T-helper 2 cell treated with Interferon-gamma antibody and Interleukin-4, amounts not matched to agents 100 ng/mL and 5 ng/mL, for 36 hours (primary cell): Measurements from ENCODE around the gene POM121L2. TPM values are rescaled to one million over a fixed set of nuclear protein-coding genes. Genes with fewer than 3 reads are reported as not detected.

Experiments used
- intact Hi-C: fragments of 100-400 bp; cut with micrococcal nuclease; formaldehyde crosslinking; loops from one replicate; pipeline ENCODE4 v1.15.1; 2023
- total RNA-seq: library from RNA; stranded (reverse); gene quantifications from 2 replicates; pipeline ENCODE4 v1.2.3, GENCODE V29; 2022

The POM121L2 gene
- total RNA-seq, 1 donor from 2014 or later = not detected

DNA sequence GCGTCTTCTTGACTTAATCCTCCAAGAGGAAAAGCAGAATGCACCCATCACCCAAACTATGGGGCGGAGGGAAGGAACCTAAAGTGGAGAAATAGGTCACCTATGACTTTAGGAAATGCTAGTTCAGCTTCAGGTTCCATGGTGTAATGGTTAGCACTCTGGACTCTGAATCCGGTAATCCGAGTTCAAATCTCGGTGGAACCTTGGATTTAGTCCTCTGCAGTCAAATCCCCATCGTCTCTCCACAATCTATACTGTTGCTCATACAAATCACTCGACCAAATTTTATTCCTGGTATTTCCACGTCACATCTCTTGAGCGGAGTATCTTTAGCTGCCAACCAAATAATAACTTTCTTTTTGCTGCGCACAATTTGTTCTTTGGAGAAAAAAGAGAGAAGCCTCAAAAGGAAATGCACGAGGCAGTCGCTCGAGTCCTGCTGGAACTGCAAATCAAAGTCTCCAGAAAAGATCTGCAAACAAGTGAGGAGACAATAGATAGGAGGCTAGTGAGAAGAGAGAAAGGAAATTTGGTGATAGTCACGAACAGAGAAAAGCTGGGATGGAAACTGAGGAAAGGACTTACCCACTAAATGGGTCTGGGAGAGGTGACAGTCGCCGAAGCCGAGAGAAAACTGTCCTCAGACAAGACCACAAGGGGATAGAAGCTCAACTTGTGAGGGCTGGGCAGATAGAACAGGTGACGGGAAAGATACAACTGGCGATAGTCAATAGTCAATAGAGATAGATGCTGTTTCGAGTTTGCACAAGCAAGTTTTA lies 16.6 kb downstream of the POM121L2 start:
- intact Hi-C loops = loop anchor here (2.0 to 10.0 kb wide), 2 partner anchors 13 to 1519 kb away; no protein-coding TSS in a partner anchor

DNA sequence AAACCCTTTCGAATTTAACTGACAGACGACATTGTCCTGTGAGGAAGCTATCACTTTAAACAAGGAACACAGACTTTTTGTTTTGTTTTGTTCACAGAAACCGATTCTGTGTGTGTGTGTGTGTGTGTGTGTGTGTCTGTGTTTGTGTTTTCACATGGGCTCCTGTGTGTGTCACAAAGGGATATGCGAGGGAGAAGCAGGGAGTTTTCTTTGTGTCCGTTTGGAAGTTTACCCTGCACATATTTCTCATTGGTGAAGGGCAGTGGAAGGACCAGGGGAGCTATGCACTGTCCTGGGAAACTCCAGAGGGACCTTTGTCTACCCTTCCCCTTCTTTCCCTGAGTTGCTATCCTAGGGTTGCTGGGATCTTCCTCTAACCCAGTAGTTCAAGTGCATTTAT lies 17.7 kb downstream of the POM121L2 start:
- intact Hi-C loops = loop anchor here (5.0 to 10.0 kb wide), 4 partner anchors 107 to 1520 kb away; no protein-coding TSS in a partner anchor

DNA sequence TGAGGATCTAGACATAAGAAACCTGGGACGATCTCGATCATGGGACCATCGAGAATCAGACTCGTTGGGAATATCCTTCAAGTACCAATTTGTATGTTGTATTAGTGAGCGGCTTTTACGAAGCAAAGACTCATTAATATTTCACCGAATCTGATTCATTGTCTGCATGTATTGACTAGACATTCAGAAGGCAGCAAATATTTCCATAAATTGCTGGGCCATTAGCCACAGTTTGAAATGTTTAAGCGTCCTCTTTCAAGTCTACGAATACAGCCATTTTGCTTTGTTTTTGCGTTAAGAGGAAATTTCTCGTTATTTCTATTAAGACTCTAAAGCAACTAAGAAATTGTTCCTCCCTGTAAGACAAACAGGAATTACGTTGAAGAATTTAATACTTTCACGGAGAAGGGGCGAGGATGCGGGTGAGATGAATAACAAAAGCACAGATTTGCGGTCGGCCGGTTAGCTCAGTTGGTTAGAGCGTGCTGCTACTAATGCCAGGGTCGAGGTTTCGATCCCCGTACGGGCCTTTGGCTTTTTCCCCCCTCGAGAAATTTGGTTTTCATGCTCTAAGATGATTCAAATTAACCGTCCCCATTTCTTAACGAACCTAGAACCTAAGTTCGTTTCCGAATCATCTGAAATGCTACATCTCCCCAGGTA lies 18.5 kb downstream of the POM121L2 start:
- intact Hi-C loops = loop anchor here (5.0 to 10.0 kb wide), 4 partner anchors 106 to 1521 kb away; no protein-coding TSS in a partner anchor

DNA sequence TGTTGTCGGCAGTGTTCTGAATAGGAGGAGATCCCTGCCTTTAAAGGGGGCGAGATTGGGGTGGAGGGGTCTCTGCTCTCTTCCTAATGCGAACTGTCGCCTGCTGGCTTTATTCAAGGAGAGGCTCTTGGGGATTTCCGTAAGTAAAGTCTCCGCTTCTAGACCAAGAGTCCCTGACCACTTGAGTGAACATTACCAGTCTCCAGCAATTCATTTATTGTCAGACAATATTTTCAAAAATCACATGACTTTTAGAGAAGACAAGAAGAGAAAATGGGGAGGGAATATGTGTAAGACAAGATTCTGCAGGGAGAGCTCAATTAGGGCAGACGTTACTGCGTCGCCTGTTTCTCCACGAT lies 21.2 kb downstream of the POM121L2 start:
- intact Hi-C loops = loop anchor here (5.0 to 10.0 kb wide), 4 partner anchors 104 to 1524 kb away; no protein-coding TSS in a partner anchor

DNA sequence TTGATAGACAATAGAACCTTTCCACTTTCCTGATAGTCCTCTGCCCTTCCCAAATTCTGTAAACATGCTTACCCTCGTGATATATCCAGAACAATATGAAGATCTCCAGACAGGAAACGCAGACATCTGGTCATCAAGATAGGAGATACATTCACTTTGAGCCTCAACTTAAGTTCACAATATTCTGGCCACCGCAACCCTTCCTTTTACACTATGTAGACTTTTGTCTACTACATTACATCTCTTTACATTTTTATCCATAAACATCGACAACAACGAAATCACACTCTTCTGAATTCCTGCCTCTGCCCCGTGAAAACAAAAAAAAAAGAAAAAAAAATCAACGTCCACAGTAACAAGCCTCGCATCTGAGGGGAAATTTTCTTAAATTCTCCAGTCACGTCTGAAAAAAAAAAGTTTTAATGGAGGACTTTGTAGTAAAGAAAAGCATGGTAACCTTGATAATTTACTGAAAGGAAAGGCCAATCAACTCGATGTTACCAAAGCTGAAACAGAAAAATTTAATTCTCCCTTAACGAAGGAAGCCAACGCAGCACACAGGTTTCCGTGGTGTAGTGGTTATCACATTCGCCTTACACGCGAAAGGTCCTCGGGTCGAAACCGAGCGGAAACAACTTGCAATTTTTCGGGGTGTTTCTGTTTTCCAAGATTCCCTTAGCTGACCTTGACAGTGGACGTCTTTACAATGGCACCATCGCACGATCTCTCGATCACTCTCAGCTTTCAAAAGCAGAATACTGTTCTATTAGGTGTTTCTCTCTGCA lies 21.8 kb downstream of the POM121L2 start:
- intact Hi-C loops = loop anchor here (5.0 to 10.0 kb wide), 4 partner anchors 103 to 1525 kb away; no protein-coding TSS in a partner anchor

DNA sequence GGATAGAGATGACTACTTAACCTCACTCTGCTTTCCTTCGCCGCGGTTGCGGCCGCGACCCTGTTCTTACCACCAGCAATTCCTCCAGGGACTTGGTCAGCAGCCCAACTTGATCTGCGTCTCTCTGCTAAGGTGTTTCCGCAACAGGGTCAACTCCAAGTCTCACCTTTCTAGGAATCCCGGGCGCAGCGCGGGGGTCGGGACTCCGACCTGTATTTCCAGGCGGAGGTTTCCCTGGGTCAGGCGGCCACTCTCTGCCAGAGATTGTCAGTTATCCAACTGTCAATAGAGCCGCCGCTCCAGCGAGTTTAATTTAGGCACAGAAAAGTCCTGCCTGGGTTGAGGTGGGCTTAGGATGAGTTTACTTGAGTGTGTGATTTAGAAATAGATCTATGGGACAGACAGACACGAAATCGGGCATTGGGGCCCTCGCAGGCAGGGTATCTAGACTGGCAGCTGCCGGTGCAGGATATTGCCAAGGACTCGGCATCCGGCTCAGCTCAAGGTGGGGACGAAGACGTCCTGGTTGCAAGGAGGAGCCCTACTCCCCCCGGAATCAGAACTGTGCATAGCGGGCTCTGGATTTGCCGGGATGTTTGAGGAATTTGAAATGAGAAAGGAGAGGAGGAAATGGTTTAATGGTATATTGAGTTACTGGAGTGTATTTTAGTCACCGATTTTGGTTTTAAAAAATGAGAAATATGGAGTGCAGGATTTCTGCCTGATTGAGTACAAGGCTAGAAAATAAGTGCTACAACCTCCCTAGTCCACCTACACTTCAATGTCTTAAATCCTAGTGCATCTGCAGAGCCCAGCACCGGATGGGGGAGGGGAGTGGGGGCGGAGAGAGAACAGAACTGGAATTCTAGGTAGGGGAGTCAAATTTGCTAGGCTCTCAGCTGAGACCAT lies 23.7 kb downstream of the POM121L2 start:
- intact Hi-C loops = loop anchor here (10.0 kb wide), 2 partner anchors 1446 to 1486 kb away; no protein-coding TSS in a partner anchor

DNA sequence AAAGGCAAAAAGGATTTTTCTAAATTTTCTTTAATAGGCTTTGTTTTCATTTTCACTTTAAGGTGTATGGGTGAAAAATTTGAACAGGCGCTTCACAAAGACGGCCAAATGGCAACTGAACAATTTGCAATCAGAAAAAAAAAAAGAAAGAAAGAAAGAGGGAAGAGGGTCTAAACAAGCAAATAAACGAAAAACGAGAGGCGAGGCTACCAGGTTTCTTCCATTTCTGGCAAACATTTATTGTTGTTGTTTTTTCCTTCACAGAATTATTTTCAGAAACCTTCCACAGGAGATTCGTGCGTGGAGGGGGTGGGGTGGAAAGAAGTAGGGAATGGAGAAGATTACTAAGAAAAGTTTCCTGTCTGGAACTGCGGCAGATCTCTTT lies 24.3 kb downstream of the POM121L2 start:
- intact Hi-C loops = loop anchor here (10.0 kb wide), 2 partner anchors 1447 to 1487 kb away; no protein-coding TSS in a partner anchor

DNA sequence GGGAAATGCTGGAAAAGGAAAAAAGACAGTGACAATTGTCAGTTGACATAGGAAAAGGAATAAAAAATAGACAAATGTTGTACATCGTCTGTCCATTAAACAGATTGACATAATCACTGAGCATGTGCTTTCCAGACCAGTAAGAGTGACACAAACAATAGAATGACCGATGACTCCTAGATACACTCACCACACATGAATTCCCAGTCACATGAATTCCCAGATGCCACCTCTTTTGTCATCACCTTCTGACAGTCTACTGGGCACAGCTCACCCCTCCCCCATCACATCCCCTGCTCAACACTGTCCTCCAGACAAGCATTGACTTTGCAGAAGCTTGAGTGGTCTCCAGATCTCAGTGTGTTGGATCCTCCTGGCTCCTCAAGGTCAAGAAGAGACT lies 25.9 kb downstream of the POM121L2 start:
- intact Hi-C loops = loop anchor here (10.0 kb wide), 2 partner anchors 1449 to 1489 kb away; no protein-coding TSS in a partner anchor

DNA sequence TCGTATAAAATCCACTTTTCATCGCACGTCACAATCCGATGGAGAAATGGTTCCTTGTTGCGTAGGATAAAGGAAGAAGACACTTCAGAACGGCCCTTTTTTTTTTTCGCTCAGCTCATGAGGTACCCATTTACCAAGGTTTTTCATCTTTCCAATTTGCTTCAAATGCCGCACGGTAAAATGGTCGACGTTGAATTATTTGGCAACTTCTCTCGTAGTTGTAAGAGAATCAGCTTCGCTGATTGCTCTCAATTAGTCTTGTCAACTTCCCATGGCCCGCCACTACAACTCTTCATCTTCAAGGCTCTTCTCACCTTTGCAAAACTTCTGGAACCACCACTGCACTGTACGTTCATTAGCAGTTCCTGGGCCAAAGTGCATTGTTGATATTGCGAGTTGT lies 28.8 kb downstream of the POM121L2 start:
- intact Hi-C loops = loop anchor here (2.0 to 10.0 kb wide), 5 partner anchors 14 to 1492 kb away; no protein-coding TSS in a partner anchor

DNA sequence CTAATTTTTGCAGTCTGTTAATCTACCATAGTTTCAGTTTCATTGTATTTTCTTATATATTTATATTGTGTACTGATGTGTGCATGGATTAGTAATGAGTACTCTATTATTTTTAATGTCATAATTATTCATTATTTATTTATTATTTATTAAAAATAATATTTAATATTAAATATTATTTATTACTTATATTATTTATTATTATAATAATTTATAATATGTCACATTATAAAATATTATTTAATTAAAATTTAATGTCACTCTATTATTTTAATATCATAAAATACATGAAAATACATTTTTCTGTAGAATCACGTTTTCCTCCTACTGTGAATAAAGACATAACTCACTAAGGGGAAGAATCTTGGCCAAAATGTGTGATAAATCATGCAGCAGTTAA lies 30.5 kb downstream of the POM121L2 start:
- intact Hi-C loops = loop anchor here (5.0 to 10.0 kb wide), 4 partner anchors 44 to 1493 kb away; no protein-coding TSS in a partner anchor

DNA sequence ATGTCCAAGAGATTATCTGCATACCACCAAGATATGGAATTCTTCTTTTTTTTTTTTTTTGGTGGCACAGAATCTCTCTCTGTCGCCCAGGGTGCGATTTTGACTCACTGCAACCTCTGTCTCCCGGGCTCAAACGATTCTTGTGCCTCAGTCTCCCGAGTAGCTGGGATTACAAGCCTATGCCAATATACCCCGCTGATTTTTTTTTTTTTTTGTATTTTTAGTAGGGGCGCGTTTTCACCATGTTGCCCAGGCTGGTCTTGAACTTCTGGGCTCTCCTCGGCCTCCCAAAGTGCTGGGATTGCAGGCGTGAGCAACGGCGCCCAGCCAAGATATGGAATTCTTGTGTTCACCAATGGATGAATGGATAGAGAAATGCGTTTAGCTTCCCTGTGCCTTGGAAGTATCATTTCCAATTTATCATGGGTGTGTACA lies 31.0 kb downstream of the POM121L2 start:
- intact Hi-C loops = loop anchor here (5.0 to 10.0 kb wide), 4 partner anchors 44 to 1494 kb away; no protein-coding TSS in a partner anchor

DNA sequence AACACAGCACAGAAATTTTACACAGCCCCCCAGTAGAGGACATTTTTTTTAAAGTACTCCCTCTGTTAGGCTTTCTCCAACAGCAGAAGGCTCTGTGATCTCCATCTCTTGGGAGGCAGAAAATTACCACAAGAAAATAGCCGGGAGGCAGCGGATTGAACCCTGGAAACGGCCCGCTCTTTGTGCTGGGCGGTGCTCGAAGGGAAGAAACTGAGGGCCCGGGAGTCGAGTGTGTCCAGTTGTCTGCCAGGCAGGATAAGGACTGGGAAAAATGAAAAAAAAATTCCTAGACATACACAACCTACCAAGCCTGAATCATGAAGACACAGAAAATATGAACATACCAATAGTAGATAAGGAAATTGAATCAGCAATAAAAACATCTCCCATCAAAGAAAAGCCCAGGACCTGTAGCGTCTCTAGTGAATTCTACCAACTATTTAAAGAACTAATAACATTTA lies 31.5 kb downstream of the POM121L2 start:
- intact Hi-C loops = loop anchor here (5.0 to 10.0 kb wide), 4 partner anchors 43 to 1494 kb away; no protein-coding TSS in a partner anchor

DNA sequence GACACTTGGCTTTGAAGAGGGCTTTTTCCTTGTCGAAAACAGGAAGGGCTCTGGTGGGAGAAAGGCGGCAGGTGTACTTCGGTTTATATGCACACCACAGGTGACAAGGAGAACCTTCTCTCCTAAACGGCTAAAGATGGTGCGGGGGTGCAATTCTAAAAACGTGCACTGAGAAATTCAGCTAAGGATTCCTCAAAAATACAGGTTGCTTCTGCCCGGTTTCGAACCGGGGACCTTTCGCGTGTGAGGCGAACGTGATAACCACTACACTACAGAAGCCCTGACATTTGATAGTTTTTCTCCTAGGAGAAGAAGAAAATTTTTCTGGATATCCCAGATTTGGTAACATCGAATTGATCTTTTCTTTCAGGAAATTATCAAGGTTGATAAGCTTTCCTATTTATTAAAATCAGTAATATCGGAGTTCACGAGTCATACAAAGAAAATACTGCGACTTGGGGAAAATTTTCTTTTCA lies 32.0 kb downstream of the POM121L2 start:
- intact Hi-C loops = loop anchor here (5.0 to 10.0 kb wide), 4 partner anchors 43 to 1495 kb away; no protein-coding TSS in a partner anchor

DNA sequence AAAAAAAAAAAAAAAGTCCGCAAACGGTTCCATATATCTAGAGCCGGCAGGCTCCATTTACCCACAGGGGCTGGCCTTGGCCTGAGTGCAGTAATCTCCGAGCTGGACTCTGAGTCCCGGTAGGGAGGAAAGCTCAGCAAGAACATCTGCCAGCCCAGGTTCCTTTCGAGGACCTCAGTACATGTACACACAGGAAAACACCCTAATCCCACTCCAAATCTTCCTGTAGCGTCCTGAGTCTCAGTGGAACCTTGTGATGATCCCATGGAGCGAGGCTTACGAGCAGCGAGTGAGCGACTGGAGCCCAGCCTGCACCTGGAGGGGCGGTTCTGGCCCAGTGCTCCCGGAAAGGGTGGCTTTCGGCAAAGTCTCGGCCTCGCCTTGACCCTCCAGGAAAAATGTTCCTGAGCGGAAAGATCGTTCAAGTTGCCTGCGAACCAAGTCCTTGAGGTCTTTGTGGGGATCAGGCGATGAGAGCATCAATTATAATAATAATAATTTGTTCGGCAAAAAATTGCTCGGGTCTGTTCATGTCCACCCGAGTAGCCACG lies 32.5 kb downstream of the POM121L2 start:
- intact Hi-C loops = loop anchor here (5.0 to 10.0 kb wide), 4 partner anchors 42 to 1495 kb away; no protein-coding TSS in a partner anchor

DNA sequence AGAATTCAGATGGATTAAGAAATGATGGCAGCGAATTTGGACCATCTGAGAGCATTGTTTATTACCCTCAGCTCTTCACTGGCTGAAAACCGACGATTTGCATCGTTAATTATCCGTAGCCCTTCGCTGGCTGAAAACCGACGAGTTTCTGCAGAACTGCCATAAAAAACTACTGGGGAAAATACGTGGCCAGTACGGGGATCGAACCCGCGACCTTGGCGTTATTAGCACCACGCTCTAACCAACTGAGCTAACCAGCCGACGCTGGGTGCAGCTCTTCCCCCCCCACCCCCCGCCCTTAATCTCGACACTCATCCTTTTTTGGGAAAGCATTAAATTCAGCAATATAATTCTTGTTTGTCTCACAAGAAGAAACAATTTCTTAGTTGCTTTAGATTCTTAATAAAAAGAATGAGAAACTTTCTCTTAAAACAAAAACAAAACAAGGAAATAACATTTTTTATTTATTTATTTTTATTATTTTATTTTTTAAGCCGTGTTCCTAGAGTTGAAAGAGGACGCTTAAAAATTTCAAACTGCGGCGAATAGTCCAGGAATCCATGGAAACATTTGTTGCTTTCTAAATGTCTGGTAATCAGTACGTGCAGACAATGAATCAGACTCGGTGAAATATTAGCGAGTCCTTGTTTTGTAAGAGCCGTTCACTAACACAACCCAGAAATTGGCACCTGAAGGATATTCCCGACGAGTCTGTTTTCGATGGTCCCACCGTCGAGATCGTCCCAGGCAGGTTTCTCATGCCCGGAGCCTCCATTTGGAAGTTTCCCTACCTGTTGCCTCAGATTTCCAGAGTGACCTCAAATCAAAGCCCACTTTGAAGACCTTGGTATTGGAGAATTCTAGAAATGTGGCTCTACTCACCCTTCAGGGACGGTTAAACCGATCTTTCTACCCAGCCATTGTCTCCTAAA lies 36.8 kb downstream of the POM121L2 start:
- intact Hi-C loops = no loop called here

DNA sequence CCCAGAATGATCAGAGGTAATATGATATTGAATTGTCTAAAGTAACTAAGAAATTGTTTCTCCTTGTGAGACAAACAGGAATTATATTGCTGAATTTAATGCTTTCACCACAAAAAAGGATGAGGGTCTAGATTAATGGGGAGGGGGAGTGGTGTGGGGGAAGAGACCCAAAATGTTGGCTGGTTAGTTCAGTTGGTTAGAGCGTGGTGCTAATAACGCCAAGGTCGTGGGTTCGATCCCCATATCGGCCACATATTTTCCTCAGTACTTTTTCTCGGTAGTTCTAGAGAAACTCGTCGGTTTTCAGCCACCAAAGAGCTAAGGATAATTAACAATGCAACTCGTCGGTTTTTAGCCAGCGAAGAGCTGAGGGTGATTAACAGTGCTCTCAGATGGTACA lies 38.3 kb downstream of the POM121L2 start:
- intact Hi-C loops = no loop called here

DNA sequence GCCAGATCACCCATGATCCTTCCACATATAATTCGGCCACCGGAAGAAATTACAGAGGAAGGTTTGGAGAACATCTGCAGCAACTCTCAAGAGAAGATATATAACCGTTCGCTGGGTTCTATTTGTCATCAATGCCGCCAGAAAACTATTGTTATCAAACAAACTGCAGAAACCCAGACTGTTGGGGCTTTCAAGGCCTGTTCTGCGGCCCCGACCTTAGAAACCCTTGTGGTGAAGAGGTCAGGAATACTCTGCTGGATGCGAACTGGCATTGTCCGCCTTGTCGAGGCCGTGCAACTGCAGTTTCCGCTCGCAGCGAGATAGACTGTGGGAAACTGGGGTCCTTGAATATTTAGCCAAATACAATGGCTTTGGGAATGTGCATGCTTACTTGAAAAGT lies 43.3 kb downstream of the POM121L2 start:
- intact Hi-C loops = no loop called here

DNA sequence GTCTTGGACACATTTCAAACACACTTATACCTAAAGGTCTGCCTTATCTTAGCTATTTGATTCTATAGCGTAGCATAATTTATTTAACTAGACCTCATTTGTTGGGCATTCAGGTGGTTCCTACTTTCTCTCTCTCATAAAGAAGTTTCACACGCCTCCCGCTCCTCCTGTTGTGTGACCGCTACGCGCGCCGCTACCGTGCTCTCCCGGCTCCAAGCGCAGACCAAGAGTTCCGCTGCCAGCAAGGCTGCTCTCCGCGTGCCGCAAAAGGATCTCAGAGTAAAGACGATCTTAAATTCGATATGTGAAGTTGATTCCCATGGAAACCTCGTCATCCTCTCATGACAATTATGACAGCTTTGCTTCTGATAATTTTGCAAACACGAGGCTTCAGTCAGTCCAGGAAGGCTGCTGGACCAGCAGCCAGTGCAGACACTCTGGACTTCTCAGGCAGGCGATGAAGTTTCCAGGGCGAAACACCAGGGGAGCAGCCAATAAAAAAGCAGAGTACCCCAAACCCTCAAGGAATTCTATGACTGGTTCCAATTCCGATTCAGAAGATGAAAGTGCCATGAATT lies 44.1 kb downstream of the POM121L2 start:
- intact Hi-C loops = no loop called here
